Suprapubic skin (tissue), 4 donors: ENCODE measurements around the gene FHOD3. TPM values are rescaled to one million over a fixed set of nuclear protein-coding genes. Genes with fewer than 3 reads are reported as not detected.
A peak's percentile ranks its signal among the peaks of the same experiment; 100 is the strongest.

Experiments
- DNase-seq, 2 donors: peaks; one replicate each; pipeline ENCODE4 v3.0.0-alpha.2; 2019; ENCODE audit warnings: low spot score in 2 of 2
- H3K27ac ChIP-seq: fragments of 200-600 bp; sonication (generic); one replicate; pipeline ENCODE4 v1.5.1; 2019
- H3K27me3 ChIP-seq: fragments of 200-600 bp; sonication (generic); one replicate; pipeline ENCODE4 v1.5.1; 2019
- H3K36me3 ChIP-seq: fragments of 200-600 bp; sonication (generic); one replicate; pipeline ENCODE4 v1.5.1; 2019
- H3K4me1 ChIP-seq: fragments of 200-600 bp; sonication (generic); one replicate; pipeline ENCODE4 v1.5.1; 2019
- H3K4me3 ChIP-seq: fragments of 200-600 bp; sonication (generic); one replicate; pipeline ENCODE4 v1.5.1; 2019; ENCODE audit warnings: mild to moderate bottlenecking
- H3K9me3 ChIP-seq: fragments of 200-600 bp; sonication (generic); one replicate; pipeline ENCODE4 v1.5.1; 2019
- CTCF ChIP-seq, 2 donors: fragments of 200-600 bp in 1 of 2; fragments of 450-650 bp in 1 of 2; sonication (generic) in 1 of 2; IDR thresholded peaks; one replicate each; pipeline ENCODE4 v1.5.1; 2016 to 2019; ENCODE audit warnings: antibody characterized with exemption in 2 of 2, mild to moderate bottlenecking in 1 of 2, moderate library complexity in 1 of 2
- EP300 ChIP-seq: sonication (generic); formaldehyde crosslinking; IDR thresholded peaks from one replicate; pipeline ENCODE4 v1.6.1; 2017; ENCODE audit warnings: antibody characterized with exemption
- POLR2A ChIP-seq, 2 donors: fragments of 450-650 bp; IDR thresholded peaks; one replicate each; pipeline ENCODE4 v1.6.1; 2017; ENCODE audit warnings: antibody characterized with exemption in 2 of 2, mild to moderate bottlenecking in 2 of 2, moderate library complexity in 2 of 2
- POLR2AphosphoS5 ChIP-seq, 3 donors: sonication (generic); formaldehyde crosslinking; IDR thresholded peaks; one replicate each; pipeline ENCODE4 v1.6.1; 2017; ENCODE audit warnings: antibody characterized with exemption in 3 of 3
- WGBS: methylation state at CpG from one replicate; pipeline ENCODE4 v1.1.5; 2018; 5-methylcytosine and 5-hydroxymethylcytosine counted together
- total RNA-seq, 4 donors: library from RNA; depleted of rRNA; stranded (reverse); fragments of >200 nt; gene quantifications; one replicate each; pipeline ENCODE4 v1.1.0, GENCODE V29; 2016

FHOD3 gene
- total RNA-seq, 4 donors from 2014 or later: 5.8 to 18.7 (median 15.5) TPM

DNA sequence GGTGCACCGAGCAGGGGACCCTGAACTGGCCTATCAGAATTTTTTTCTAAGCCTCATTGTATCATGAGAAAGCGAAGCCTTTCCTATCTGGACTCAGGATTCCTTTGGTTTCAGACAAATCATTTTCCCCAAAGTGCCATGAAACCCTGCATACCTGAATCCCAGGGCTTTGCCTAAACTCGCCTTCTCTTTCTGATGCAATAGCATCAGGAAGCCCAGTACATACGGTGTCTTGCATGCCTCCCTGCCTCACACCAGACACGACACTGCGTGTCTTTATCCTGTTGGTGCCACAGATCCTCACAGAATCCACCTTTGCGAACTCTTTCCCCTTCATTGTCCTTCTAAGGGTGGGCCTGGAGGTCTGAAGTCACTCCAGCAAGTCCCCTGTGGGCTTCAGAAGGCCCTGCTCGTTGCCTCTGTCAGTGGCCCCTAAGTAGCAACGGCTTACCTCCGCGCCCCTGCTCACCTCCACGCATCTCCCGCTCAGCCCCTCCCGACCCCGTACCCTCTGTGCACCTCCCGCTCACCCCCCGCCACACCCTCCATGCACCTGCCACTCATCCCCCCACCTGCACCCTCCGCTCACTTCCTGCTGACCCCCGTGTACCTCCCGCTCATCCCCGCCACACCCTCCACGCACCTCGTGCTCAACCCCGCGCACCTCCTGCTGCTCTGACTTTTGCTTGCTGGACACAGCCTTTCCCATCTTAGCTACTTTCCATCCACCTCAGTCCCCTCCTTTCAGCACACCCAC lies 447.9 kb downstream of the FHOD3 start:
- 89% methylated on average over 25 of the region's 25 CpGs for WGBS
- TF ChIP-seq POLR2A (IDR thresholded peaks at IDR 0.05) (no peak), EP300 (no peak), CTCF (IDR thresholded peaks at IDR 0.05) (no peak), POLR2AphosphoS5 (IDR thresholded peaks at IDR 0.05) (no peak)
- H3K9me3 ChIP-seq: no peaks in the 10 kb centered on the region
- H3K4me3 ChIP-seq: no peak overlapping the region
- no peaks in the 10 kb centered on the region for H3K36me3 ChIP-seq
- H3K27me3 ChIP-seq: no peaks in the 10 kb centered on the region
- H3K4me1 ChIP-seq: no peaks in the 10 kb centered on the region
- DNase-seq: no peak
- H3K27ac ChIP-seq: no peak overlapping the region

DNA sequence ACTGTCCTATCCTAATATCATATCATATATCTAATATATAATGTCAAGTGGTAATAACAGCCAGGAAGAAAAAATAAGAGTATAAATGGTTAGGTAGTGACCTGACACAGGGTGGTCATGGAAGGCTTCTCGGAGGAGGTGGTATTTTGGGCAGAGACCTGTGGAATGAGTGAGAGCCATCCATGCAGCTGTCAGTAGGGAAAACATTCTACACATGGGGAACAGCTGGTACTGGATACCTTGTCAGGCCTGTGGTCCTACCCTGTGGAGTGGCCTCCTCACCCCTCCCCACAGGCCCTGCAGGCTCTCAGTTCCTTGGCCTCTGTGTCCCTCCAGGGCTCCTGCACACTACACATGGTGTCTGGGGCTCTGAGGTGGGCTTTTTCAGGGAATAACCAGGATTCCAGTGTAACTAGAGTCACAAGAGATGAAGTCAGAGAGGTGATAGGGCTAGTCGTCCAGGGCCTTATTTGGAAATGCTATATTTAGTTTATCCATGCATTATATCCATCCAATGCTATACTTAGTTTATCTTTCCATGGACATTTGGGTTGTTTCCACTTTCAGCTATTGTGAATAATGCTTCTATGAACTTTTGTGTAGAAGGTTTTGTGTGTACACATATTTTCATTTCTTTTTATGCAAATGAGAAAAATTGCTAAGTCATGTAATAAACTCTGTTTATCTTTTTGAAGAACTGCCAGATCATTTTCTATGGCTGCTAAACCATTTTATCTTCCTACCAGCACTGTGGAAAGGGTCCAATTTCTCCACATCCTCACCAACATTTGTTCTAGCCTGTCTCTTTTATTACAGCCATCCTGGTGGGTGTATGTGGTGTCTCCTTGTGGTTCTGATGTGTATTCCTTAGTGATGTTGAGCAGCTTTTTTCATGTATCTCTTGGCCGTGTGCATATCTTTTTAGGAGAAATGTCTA lies 455.7 kb downstream of the FHOD3 start:
- no peaks in the 10 kb centered on the region for H3K27me3 ChIP-seq
- H3K9me3 ChIP-seq: no peaks in the 10 kb centered on the region
- no peak for DNase-seq
- no peaks in the 10 kb centered on the region for H3K36me3 ChIP-seq
- WGBS: 65% methylated on average over 3 of the region's 3 CpGs
- no peak overlapping the region for H3K27ac ChIP-seq
- TF ChIP-seq POLR2A (IDR thresholded peaks at IDR 0.05) (no peak), CTCF (IDR thresholded peaks at IDR 0.05) (no peak), EP300 (no peak), POLR2AphosphoS5 (IDR thresholded peaks at IDR 0.05) (no peak)
- H3K4me3 ChIP-seq: no peak overlapping the region
- H3K4me1 ChIP-seq: peaks cover 6% of the 10 kb centered on the region

DNA sequence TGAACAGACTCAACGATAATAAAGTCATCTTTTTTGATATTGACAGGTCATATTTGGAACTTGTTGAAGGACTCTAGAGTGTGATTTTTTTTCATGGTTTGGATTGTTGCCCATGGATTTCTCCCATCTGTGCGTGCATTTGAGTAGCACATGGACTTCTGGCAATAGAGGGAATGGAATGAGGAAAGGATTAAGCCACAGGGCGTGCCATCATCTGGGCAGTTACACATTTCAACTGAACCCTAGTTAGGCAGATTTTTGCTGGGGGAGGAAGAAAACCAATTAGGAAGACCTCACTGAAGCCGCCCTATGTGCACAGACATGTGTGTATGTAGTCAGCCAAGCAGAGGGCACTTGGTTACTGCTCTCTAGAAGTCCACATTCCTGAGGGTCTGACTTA lies 458.7 kb downstream of the FHOD3 start:
- Histone ChIP-seq H3K27ac (no peak overlapping the region), H3K9me3 (no peaks in the 10 kb centered on the region), H3K27me3 (no peaks in the 10 kb centered on the region), H3K4me3 (no peak overlapping the region), H3K36me3 (no peaks in the 10 kb centered on the region), H3K4me1 (peaks cover 6% of the 10 kb centered on the region)
- 52% methylated on average over 4 of the region's 4 CpGs for WGBS
- DNase-seq: no peak
- no peak for TF ChIP-seq POLR2AphosphoS5 (IDR thresholded peaks at IDR 0.05)
- TF ChIP-seq CTCF (IDR thresholded peaks at IDR 0.05): no peak
- no peak for TF ChIP-seq POLR2A (IDR thresholded peaks at IDR 0.05)
- TF ChIP-seq EP300: no peak

- TF ChIP-seq POLR2A (IDR thresholded peaks at IDR 0.05) (no peak), EP300 (no peak), CTCF (IDR thresholded peaks at IDR 0.05) (peak; percentile 59 to 72), POLR2AphosphoS5 (IDR thresholded peaks at IDR 0.05) (no peak)
- Histone ChIP-seq H3K27me3 (no peaks in the 10 kb centered on the region), H3K36me3 (no peaks in the 10 kb centered on the region), H3K27ac (no peak overlapping the region), H3K4me3 (no peak overlapping the region), H3K9me3 (no peaks in the 10 kb centered on the region), H3K4me1 (peaks cover 6% of the 10 kb centered on the region)
- 11% methylated on average over 1 of the region's 1 CpG for WGBS
- no peak for DNase-seq
Measured at GRCh38 chr18:36757081-36757480, 459.6 kb downstream of the FHOD3 start.

GRCh38 chr18:36757991-36758390 lies 460.5 kb downstream of the FHOD3 start:
- H3K4me3 ChIP-seq: no peak overlapping the region
- no peaks in the 10 kb centered on the region for H3K27me3 ChIP-seq
- H3K27ac ChIP-seq: no peak overlapping the region
- DNase-seq: no peak
- peaks cover 6% of the 10 kb centered on the region for H3K4me1 ChIP-seq
- no peak for TF ChIP-seq EP300
- TF ChIP-seq POLR2AphosphoS5 (IDR thresholded peaks at IDR 0.05): no peak
- no peak for TF ChIP-seq CTCF (IDR thresholded peaks at IDR 0.05)
- TF ChIP-seq POLR2A (IDR thresholded peaks at IDR 0.05): no peak
- no peaks in the 10 kb centered on the region for H3K36me3 ChIP-seq
- WGBS: 69% methylated on average over 3 of the region's 3 CpGs
- H3K9me3 ChIP-seq: no peaks in the 10 kb centered on the region
